ENCODE data around the gene BMP7.

DNA sequence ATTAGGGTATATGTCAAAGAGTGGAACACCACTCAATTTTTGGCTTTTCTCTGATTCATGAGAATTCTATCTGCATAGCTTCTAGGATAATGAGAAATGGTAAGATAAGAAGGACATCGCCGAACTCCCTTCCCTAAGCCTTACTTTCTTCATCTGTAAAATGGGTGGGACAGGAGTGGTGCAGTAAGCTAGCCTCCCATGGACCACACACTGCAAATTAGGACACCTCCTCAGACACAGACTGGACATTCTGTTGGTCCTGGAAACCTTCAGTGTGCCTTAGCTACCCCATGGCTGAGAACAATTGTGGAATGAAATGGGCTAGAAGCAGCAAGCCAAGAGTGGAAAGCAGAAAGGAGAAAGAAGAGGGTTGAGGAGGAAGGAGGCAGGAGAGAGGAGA, 89.6 kb downstream of the BMP7 start:
- TF ChIP-seq, protein P1, sequence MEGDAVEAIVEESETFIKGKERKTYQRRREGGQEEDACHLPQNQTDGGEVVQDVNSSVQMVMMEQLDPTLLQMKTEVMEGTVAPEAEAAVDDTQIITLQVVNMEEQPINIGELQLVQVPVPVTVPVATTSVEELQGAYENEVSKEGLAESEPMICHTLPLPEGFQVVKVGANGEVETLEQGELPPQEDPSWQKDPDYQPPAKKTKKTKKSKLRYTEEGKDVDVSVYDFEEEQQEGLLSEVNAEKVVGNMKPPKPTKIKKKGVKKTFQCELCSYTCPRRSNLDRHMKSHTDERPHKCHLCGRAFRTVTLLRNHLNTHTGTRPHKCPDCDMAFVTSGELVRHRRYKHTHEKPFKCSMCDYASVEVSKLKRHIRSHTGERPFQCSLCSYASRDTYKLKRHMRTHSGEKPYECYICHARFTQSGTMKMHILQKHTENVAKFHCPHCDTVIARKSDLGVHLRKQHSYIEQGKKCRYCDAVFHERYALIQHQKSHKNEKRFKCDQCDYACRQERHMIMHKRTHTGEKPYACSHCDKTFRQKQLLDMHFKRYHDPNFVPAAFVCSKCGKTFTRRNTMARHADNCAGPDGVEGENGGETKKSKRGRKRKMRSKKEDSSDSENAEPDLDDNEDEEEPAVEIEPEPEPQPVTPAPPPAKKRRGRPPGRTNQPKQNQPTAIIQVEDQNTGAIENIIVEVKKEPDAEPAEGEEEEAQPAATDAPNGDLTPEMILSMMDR (conservative IDR thresholded peaks at IDR 0.05), result no peak
- TF ChIP-seq EZH2 (IDR thresholded peaks at IDR 0.05; ENCODE audit: low read depth), result no peak
